Measurements from ENCODE around the gene CD300LB.
A peak's percentile ranks its signal among the peaks of the same experiment; 100 is the strongest.

The CD300LB gene

GRCh38 chr17:74488276-74488675 lies 43.0 kb downstream of the CD300LB start:
- peak; percentile 39 for DNase-seq

- DNase-seq = peak; percentile 27
These were observed 45.4 kb downstream of the CD300LB start for GRCh38 chr17:74485841-74486240.

DNA sequence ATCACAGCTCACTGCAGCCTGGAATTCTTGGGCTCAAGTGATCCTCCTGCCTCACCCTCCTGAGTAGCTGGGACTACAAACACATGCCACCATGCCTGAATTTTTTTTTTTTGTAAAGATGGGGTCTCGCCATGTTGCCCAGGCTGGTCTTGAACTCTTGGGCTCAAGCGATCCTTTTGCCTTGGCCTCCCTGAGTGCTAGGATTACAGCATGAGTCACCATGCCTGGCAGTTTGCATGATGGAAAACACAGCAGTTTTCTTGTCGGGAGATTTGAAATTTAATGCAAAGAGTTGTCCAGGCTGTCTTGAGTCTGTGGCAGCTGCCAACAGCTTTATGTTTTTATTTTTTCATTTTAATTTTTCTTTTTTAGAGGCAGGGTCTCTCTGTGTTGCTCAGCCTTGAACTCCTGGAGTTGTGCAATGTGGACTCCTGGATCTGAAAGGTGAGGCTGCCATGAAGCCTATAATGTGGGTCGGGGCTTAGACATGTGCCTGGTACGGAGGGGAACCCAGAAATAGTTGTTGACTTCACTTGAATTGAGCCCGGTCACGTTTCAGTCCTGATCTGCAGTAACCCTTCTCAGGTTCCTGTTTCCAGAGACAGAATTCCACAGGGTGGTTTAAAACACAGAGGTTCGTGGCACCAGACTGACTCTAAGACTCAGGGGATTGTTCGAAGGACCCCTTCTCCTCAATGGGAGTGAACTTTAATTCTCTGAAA lies 46.1 kb downstream of the CD300LB start:
- peak; percentile 5 for DNase-seq

DNA sequence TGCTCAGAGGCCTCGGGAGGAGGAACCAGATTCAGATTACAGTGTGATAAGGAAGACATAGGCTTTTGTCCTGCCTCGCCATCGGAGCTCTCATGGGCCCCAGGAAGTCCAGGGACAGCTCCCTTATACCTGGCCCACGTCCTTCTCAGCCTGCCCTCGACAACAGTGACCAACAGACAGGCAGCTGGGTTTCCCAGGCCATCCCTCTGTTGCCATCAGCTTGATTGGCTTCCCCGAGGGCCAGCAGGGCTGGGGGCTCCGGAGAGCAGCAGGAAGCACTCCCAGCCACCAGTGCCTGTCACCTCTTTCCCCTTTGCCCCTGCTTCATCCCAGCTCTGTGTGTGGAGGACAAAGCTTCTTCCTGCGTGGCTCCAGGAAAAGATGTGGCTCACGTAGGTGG lies 47.2 kb downstream of the CD300LB start:
- DNase-seq = peak; percentile 31

- DNase-seq = no peak
These were observed 49.7 kb downstream of the CD300LB start for GRCh38 chr17:74481621-74482020.

DNA sequence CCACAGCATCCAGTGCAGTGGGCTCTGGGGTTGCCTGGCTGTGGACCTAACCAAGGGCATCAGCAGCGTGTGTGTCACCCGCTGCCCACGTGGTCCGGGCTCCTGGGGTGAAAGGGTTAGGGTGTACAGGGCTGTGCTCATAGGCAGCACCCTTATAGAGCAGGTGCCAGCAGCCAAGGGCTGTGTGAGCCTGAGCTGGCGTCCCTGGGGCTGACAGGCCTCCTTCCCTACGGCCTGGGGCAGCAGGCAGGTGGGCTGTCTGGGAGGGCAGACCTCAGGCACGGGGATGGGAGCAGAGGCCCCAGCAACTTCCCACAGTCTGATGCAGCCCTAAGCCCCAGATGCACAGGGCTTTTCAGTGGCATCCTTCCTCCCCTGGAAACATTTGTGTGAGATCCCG lies 51.0 kb downstream of the CD300LB start:
- DNase-seq = no peak

DNA sequence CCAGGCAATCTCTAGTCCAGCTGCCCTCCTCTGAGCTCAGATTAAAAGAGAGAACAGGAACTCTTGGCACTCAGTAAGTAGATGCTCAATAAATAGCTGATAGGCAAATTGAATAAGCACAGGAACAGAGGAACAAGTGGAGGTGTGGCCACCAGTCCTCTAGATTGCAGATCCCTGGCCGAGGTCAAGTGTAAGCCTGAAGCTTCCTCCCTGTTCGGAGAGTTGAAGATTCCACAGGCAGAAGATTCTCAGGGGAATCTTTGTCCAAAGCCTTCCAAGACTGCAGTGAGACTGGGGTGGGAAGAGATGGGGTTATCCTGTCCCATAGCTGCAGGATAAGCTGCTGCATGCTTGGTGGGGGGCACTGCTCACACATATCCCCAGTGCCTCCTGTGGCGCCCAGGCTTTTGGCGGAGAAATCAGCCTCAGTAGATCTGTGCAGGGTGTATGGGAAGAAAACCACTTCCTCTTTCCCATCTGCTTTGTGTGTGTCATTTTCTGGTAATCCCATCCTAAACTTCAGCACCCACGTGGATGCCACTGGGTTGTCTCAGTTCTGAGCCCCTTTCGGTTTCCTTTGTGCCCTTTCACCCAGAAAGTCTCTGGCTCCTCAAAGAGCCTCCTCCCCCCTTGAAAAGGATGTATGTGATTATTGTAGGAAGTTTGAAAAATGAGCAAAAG lies 52.7 kb downstream of the CD300LB start:
- DNase-seq = peak; percentile 72

GRCh38 chr17:74477411-74477810 lies 53.9 kb downstream of the CD300LB start:
- DNase-seq = no peak

GRCh38 chr17:74475189-74475588 lies 56.1 kb downstream of the CD300LB start:
- no peak for DNase-seq

GRCh38 chr17:74474043-74474792 lies 57.1 kb downstream of the CD300LB start:
- DNase-seq = no peak

DNA sequence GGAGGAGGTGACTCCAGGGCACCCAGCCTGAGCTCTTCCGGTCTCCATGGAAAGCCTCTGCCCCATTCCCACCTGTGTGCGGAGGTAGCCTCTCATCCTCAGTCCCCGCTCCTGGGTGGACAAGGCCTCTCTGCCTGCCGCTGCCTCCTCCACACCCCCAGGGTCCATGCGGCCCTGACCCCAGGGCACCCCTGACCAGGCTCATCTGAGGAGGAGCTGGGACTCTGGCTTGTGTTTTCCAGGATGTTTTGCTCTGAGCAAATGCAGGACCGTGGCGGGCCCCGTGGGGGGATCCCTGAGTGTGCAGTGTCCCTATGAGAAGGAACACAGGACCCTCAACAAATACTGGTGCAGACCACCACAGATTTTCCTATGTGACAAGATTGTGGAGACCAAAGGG lies 58.0 kb downstream of the CD300LB start:
- DNase-seq = no peak

- DNase-seq = no peak
These were observed 58.4 kb downstream of the CD300LB start for GRCh38 chr17:74472890-74473289.

DNA sequence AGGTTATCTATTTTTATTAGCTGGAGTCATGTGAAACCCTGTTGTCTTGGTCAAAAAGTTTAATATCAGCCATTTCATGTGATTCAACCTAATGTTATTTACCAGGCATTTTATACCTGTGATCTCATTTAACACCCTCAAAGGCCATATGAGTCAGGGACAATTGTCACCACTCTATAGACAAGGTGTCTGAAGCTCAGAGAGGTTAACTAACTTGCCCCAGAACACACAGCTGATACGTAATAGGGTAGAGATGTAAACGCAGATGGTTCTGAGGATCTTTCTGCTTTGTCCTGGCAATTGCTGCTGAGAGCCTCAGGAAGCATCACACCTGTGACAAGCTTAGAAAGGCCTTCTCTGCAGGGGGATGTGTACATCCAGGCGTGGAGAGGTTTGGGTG lies 59.9 kb downstream of the CD300LB start:
- no peak for DNase-seq

All from activated effector memory CD4-positive, alpha-beta T cell treated with anti-CD3 and anti-CD28 coated beads, Interleukin-2, amount 50 U/mL, for 16 hours (primary cell).